Midbrain (tissue), 1 donor: ENCODE data around the gene CNIH1.
"Not testable (repeated sequence)": the region's sequence is repeated elsewhere in the genome, so short reads cannot be mapped to it uniquely, and the experiment has no call there.

ENCODE experiments used
- DNase-seq: peaks from one replicate; lab custom pipeline; 2025; lab: John Stamatoyannopoulos, UW

Gene CNIH1

GRCh38 chr14:54380558-54380957 is 60.6 kb downstream of the CNIH1 start:
- not testable (repeated sequence) for DNase-seq

- not testable (repeated sequence) for DNase-seq
Measured at GRCh38 chr14:54378893-54379292, 62.3 kb downstream of the CNIH1 start.

- no peak for DNase-seq
Measured at GRCh38 chr14:54377501-54377900, 63.7 kb downstream of the CNIH1 start.

GRCh38 chr14:54374117-54374884 is 66.9 kb downstream of the CNIH1 start:
- no peak for DNase-seq
